ENCODE data around the gene ACOXL. TPM values are rescaled to one million over a fixed set of nuclear protein-coding genes. Genes with fewer than 3 reads are reported as not detected.
A peak's percentile ranks its signal among the peaks of the same experiment; 100 is the strongest.
"Not testable (repeated sequence)": the region's sequence is repeated elsewhere in the genome, so short reads cannot be mapped to it uniquely, and the experiment has no call there.

Gene ACOXL
- total RNA-seq, 1 donor from 2014 or later = not detected

DNA sequence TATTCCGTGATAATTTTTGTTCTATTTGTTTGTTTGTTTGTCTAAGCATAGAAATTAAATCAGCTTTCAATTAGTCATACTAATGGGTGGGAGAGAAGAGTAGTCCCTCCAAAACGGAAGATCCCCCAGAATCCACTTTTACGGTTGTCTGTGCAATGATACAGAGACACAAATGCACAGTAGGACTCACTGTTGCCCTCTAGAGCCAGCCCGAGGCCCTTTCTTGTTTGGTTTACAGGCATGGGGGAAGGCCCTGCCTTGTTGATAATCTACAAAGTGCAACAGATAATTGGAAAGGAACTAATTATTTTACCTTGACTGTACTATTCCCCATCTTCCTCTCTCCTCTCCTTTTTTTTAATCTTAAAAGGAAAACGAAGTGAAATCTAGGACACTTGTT is 121.1 kb downstream of the ACOXL start:
- H3K36me3 Mint-ChIP-seq (ENCODE audit: low read depth) = no peaks in the 10 kb centered on the region
- no peak overlapping the region for H3K27ac Mint-ChIP-seq (ENCODE audit: unreplicated experiment)

DNA sequence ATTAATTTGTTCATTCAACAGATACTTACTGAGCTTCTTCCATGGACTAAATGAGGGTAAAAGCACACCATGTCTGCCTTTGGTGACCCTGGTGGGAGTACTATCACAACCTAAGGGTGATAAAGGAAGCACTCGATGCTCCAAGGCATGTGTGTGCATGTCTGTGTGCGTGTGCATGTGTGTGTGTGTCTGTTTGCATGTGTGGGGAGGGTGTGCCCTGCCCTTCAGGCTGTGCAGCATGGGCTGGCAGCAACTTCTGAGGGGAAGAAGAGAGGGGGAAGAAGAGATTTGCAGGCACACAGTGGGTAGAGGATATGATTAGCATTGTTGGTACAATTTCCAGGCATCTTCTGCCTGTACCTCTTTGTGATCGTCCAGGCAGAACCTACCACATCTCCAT is 121.6 kb downstream of the ACOXL start:
- H3K4me1 Mint-ChIP-seq = peaks cover 21% of the 10 kb centered on the region
- TF ChIP-seq, protein P1, sequence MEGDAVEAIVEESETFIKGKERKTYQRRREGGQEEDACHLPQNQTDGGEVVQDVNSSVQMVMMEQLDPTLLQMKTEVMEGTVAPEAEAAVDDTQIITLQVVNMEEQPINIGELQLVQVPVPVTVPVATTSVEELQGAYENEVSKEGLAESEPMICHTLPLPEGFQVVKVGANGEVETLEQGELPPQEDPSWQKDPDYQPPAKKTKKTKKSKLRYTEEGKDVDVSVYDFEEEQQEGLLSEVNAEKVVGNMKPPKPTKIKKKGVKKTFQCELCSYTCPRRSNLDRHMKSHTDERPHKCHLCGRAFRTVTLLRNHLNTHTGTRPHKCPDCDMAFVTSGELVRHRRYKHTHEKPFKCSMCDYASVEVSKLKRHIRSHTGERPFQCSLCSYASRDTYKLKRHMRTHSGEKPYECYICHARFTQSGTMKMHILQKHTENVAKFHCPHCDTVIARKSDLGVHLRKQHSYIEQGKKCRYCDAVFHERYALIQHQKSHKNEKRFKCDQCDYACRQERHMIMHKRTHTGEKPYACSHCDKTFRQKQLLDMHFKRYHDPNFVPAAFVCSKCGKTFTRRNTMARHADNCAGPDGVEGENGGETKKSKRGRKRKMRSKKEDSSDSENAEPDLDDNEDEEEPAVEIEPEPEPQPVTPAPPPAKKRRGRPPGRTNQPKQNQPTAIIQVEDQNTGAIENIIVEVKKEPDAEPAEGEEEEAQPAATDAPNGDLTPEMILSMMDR (conservative IDR thresholded peaks at IDR 0.05) = no peak
- DNase-seq (ENCODE audit: low read depth, low spot score) = no peak
- no peak overlapping the region for H3K27ac Mint-ChIP-seq (ENCODE audit: unreplicated experiment)
- H3K9me3 Mint-ChIP-seq = no peaks in the 10 kb centered on the region
- no peak overlapping the region for H3K4me3 Mint-ChIP-seq
- H3K27me3 Mint-ChIP-seq (ENCODE audit: low read depth) = no peaks in the 10 kb centered on the region
- no peaks in the 10 kb centered on the region for H3K36me3 Mint-ChIP-seq (ENCODE audit: low read depth)

More for the DNA sequence above, 121.1 kb downstream of the ACOXL start:
- no peaks in the 10 kb centered on the region for H3K27me3 Mint-ChIP-seq (ENCODE audit: low read depth)
- peaks cover 21% of the 10 kb centered on the region for H3K4me1 Mint-ChIP-seq
- no peaks in the 10 kb centered on the region for H3K9me3 Mint-ChIP-seq
- TF ChIP-seq, protein P1 (conservative IDR thresholded peaks at IDR 0.05) = peak; percentile 62
- H3K4me3 Mint-ChIP-seq = no peak overlapping the region
- DNase-seq (ENCODE audit: low read depth, low spot score) = peak; percentile 43

DNA sequence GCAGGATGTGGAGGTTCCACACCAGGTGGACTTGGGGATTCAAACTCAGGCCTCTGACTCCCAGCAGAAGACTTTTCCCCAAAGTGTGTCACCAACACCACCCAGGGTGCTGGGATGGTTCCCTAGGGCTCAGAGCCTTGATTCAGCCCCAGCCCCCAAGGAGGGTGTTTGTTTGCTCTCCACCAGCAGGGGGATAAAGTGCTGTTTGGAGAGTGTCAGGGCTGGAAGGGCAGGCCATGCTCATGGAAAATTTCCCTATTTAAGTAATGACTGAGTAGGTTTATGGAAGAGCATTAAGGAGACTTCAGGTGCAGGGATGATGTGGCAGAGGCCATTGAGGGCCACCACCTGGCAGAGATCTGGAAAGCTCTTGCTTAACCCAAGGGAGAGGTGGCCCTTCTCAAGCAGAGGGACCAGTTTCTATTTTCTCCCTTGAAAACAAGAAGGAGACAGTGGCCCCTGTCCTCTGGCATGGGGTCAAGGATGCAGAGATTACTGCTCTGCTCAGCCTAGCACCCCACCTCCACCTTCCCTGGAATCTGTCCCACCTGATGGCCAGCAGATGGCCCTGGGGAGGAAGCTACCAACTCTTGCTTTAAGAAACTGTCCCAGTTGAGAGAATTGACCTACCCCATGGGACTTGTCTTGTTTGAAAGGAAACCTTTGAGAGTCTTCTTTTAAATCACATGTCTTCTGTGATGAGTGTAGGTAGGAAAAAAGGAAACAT is 122.1 kb downstream of the ACOXL start:
- Mint-ChIP-seq H3K36me3 (ENCODE audit: low read depth) (no peaks in the 10 kb centered on the region), H3K27me3 (ENCODE audit: low read depth) (peaks cover 3% of the 10 kb centered on the region), H3K27ac (ENCODE audit: unreplicated experiment) (no peak overlapping the region), H3K4me3 (no peak overlapping the region), H3K4me1 (peaks cover 23% of the 10 kb centered on the region), H3K9me3 (no peaks in the 10 kb centered on the region)
- DNase-seq (ENCODE audit: low read depth, low spot score) = no peak
- TF ChIP-seq, protein P1 (conservative IDR thresholded peaks at IDR 0.05) = peak; percentile 42

DNA sequence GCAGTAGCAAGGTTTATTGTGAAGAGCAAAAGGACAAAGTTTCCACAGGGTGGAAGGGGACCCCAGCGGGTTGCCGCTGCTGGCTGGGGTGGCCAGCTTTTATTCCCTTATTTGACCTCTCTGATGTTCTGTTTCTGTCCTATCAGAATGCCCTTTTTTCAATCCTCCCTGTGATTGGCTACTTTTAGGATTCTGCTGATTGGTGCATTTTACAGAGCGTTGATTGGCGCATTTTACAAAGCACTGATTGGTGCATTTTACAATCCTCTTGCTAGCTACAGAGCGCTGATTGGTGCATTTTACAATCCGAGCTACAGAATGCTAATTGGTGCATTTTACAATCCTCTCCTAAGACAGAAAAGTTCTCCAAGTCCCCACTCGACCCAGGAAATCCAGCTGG is 123.5 kb downstream of the ACOXL start:
- H3K27me3 Mint-ChIP-seq (ENCODE audit: low read depth); H3K4me3 Mint-ChIP-seq; H3K9me3 Mint-ChIP-seq; DNase-seq (ENCODE audit: low read depth, low spot score); H3K36me3 Mint-ChIP-seq (ENCODE audit: low read depth): not testable (repeated sequence)
- peaks cover 32% of the 10 kb centered on the region for H3K4me1 Mint-ChIP-seq
- H3K27ac Mint-ChIP-seq (ENCODE audit: unreplicated experiment) = peak overlapping the region; percentile 15

DNA sequence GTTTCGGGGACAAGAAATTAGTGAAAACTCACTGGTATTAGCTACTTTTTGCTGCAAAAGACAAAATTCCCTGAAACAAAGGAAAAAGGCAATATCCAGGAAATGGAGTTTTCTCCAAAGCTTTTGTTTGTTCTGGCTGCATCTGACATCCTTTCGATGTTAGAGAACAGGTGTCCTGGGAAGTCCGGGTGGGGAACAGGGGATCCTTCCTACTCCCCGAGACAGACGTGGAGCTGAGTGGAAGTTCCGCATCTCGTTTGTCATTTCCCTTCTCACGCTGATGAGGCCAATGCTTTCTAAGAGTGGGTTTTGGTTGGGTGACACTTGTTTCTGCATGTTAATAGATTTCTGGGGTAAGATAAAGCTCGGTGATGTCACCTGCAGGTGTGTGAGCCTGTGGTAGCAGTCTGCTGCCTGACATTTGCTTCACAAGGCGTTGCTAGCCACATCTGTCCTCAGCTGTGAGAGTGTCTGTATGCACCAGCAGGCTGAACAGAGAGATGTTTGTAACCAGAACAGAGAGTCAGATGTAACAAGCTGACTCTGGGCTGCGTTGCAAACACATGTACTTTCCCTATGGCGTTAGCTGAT is 125.9 kb downstream of the ACOXL start:
- DNase-seq (ENCODE audit: low read depth, low spot score) = no peak
- peaks cover 6% of the 10 kb centered on the region for H3K27me3 Mint-ChIP-seq (ENCODE audit: low read depth)
- no peak overlapping the region for H3K4me3 Mint-ChIP-seq
- H3K9me3 Mint-ChIP-seq = no peaks in the 10 kb centered on the region
- H3K4me1 Mint-ChIP-seq = peaks cover 45% of the 10 kb centered on the region
- H3K36me3 Mint-ChIP-seq (ENCODE audit: low read depth) = no peaks in the 10 kb centered on the region
- TF ChIP-seq, protein P1 (conservative IDR thresholded peaks at IDR 0.05) = no peak
- H3K27ac Mint-ChIP-seq (ENCODE audit: unreplicated experiment) = no peak overlapping the region

Measured in neural crest cell (in vitro differentiated cells).